SK-N-SH (cell line): ENCODE data around the gene BAD. TPM values are rescaled to one million over a fixed set of nuclear protein-coding genes. Genes with fewer than 3 reads are reported as not detected.

Experiments
- CTCF ChIA-PET: fragments of 300-600, 350-600 bp; formaldehyde crosslinking; extraction: SDS; loops from one replicate; lab custom pipeline; 2021; lab: Yijun Ruan, JAX
- POLR2A ChIA-PET: fragments of 350-600 bp; sonication (Branson Sonifier 250); formaldehyde crosslinking; extraction: SDS; loops from one replicate; lab custom pipeline; 2020; ENCODE audit warnings: antibody characterized with exemption, inconsistent platforms; lab: Yijun Ruan, JAX
- DNase-seq: peaks from one replicate; pipeline ENCODE4 v3.0.0; 2012
- H2AFZ ChIP-seq: fragments of 200-600 bp; sonication (generic); 2 replicates; pipeline ENCODE4 v1.8.1; 2016; ENCODE audit warnings: antibody characterized with exemption, mild to moderate bottlenecking, low read depth
- H3F3A ChIP-seq: fragments of 200-600 bp; sonication (generic); replicated peaks from 2 replicates; pipeline ENCODE3; 2016; ENCODE audit warnings: antibody characterized with exemption, mild to moderate bottlenecking; ENCODE audit not compliant: insufficient read depth
- H3K27ac ChIP-seq, 2 experiments: fragments of 200-500 bp in 1 of 2; fragments of 200-600 bp in 1 of 2; sonication (Bioruptor generic) in 1 of 2; sonication (generic), shearing (Covaris generic) in 1 of 2; 2 replicates each; pipeline versions ENCODE4 v1.5.1 to v1.6.1; 2014 to 2016; ENCODE audit warnings: low read depth in 2 of 2, inconsistent platforms in 1 of 2, low read length in 1 of 2, mild to moderate bottlenecking in 1 of 2, mixed read lengths in 1 of 2
- H3K27me3 ChIP-seq: fragments of 200-600 bp; sonication (generic), shearing (Covaris generic); 2 replicates; pipeline ENCODE4 v1.6.1; 2016; ENCODE audit warnings: mixed run types; ENCODE audit not compliant: insufficient read depth
- H3K36me3 ChIP-seq, 2 experiments: fragments of 200-500 bp in 1 of 2; fragments of 200-600 bp in 1 of 2; sonication (Bioruptor generic) in 1 of 2; sonication (generic) in 1 of 2; replicated peaks in 1 of 2; 2 replicates each; pipeline versions ENCODE3 to v1.5.1; 2014 to 2016; ENCODE audit warnings: low read length in 1 of 2, mild to moderate bottlenecking in 1 of 2; ENCODE audit not compliant: insufficient read depth in 2 of 2, control insufficient read depth in 1 of 2
- H3K4me1 ChIP-seq, 2 experiments: fragments of 200-500 bp in 1 of 2; fragments of 200-600 bp in 1 of 2; sonication (Bioruptor generic) in 1 of 2; sonication (generic), shearing (Covaris generic) in 1 of 2; 2 replicates each; pipeline versions ENCODE4 v1.5.1 to v1.6.1; 2014 to 2016; ENCODE audit warnings: low read depth in 1 of 2, low read length in 1 of 2, mixed run types in 1 of 2; ENCODE audit not compliant: insufficient read depth in 2 of 2, control insufficient read depth in 1 of 2
- H3K4me2 ChIP-seq: fragments of 200-600 bp; sonication (generic), shearing (Covaris generic); 2 replicates; pipeline ENCODE4 v1.6.1; 2017; ENCODE audit warnings: mixed run types
- H3K4me3 ChIP-seq, 2 experiments: fragments of 200-500 bp in 1 of 2; fragments of 200-600 bp in 1 of 2; sonication (Bioruptor generic) in 1 of 2; sonication (generic), shearing (Covaris generic) in 1 of 2; 2 replicates each; pipeline versions ENCODE4 v1.5.1 to v1.8.1; 2014 to 2016; ENCODE audit warnings: low read depth in 2 of 2, inconsistent platforms in 1 of 2, low read length in 1 of 2, mild to moderate bottlenecking in 1 of 2, mixed read lengths in 1 of 2, moderate library complexity in 1 of 2
- H3K79me2 ChIP-seq: fragments of 200-600 bp; sonication (generic); 2 replicates; pipeline ENCODE4 v1.8.1; 2017; ENCODE audit warnings: mild to moderate bottlenecking; ENCODE audit not compliant: insufficient read depth
- H3K9ac ChIP-seq: fragments of 200-600 bp; sonication (generic); 2 replicates; pipeline ENCODE4 v1.6.1; 2017; ENCODE audit warnings: mixed run types
- H3K9me2 ChIP-seq: fragments of 200-600 bp; sonication (generic); 2 replicates; pipeline ENCODE4 v1.6.1; 2017; ENCODE audit warnings: mixed run types
- H3K9me3 ChIP-seq: fragments of 200-600 bp; sonication (generic); 2 replicates; pipeline ENCODE4 v1.6.1; 2017; ENCODE audit warnings: mixed run types, mild to moderate bottlenecking, moderate library complexity
- H4K20me1 ChIP-seq: fragments of 200-600 bp; sonication (generic); 2 replicates; pipeline ENCODE4 v1.6.1; 2017; ENCODE audit warnings: mild to moderate bottlenecking, mixed run types; ENCODE audit not compliant: insufficient read depth
- CHD2 ChIP-seq: fragments of 150-350 bp; IDR thresholded peaks from 2 replicates; pipeline ENCODE4 v1.6.1; 2018; ENCODE audit warnings: low read length; ENCODE audit not compliant: partially characterized antibody
- ELF1 ChIP-seq: IDR thresholded peaks from 2 replicates; pipeline ENCODE4 v1.4.0; 2012
- EZH2phosphoT487 ChIP-seq: fragments of 200-600 bp; sonication (generic); IDR thresholded peaks from 2 replicates; pipeline ENCODE4 v1.6.1; 2017; ENCODE audit warnings: low read depth, mixed run types, mild to moderate bottlenecking, antibody characterized with exemption, moderate library complexity, borderline replicate concordance
- FOSL2 ChIP-seq: IDR thresholded peaks from 2 replicates; pipeline ENCODE4 v1.4.0; 2012; ENCODE audit warnings: low read depth, mild to moderate bottlenecking, moderate library complexity, borderline replicate concordance
- GABPA ChIP-seq: IDR thresholded peaks from 2 replicates; pipeline ENCODE4 v1.4.0; 2012; ENCODE audit warnings: low read depth, mild to moderate bottlenecking
- GATA2 ChIP-seq: sonication (generic); formaldehyde crosslinking; IDR thresholded peaks from 2 replicates; pipeline ENCODE4 v1.5.0; 2020; ENCODE audit warnings: mild to moderate bottlenecking, missing genetic modification reagents
- NRF1 ChIP-seq: IDR thresholded peaks from 2 replicates; pipeline ENCODE4 v1.6.1; 2012; ENCODE audit warnings: low read depth, mild to moderate bottlenecking, low read length
- PBX3 ChIP-seq: IDR thresholded peaks from 2 replicates; pipeline ENCODE4; 2012
- POLR2AphosphoS5 ChIP-seq: IDR thresholded peaks from 2 replicates; pipeline ENCODE4 v1.6.1; 2012; ENCODE audit warnings: low read depth, low read length
- RAD21 ChIP-seq: IDR thresholded peaks from 2 replicates; pipeline ENCODE4 v1.6.1; 2012; ENCODE audit warnings: mild to moderate bottlenecking, low read length
- REST ChIP-seq: IDR thresholded peaks from 2 replicates; pipeline ENCODE4 v1.6.1; 2012; ENCODE audit warnings: mild to moderate bottlenecking, low read depth, low read length, moderate library complexity
- RFX5 ChIP-seq: IDR thresholded peaks from 2 replicates; pipeline ENCODE4 v1.6.1; 2012; ENCODE audit warnings: mild to moderate bottlenecking, improper control_type of control experiment, low read length
- SMC3 ChIP-seq: IDR thresholded peaks from 2 replicates; pipeline ENCODE4 v1.6.1; 2012; ENCODE audit warnings: low read depth, low read length, improper control_type of control experiment
- TAF1 ChIP-seq: IDR thresholded peaks from 2 replicates; pipeline ENCODE4 v1.6.1; 2012; ENCODE audit warnings: low read depth, mild to moderate bottlenecking, low read length, moderate library complexity, borderline replicate concordance
- YY1 ChIP-seq: IDR thresholded peaks from 2 replicates; pipeline ENCODE4 v1.4.0; 2012; ENCODE audit warnings: low read depth, mild to moderate bottlenecking
- WGBS: methylation state at CpG from one replicate; pipeline ENCODE4 v1.1.6; 2017; ENCODE audit warnings: low lambda C conversion rate; 5-methylcytosine and 5-hydroxymethylcytosine counted together
- polyA plus RNA-seq, 3 experiments: library from polyadenylated mRNA; depleted of rRNA; stranded (reverse); fragments of >200 nt; gene quantifications; 2 replicates each; pipeline ENCODE4 v1.2.3, GENCODE V29; 2012
- TF ChIP-seq, protein P1 (sequence below): IDR thresholded peaks from 2 replicates; pipeline ENCODE4 v1.4.0; 2012; ENCODE audit warnings: low read depth, borderline replicate concordance
- TF ChIP-seq, protein P2 (sequence below): IDR thresholded peaks from 2 replicates; pipeline ENCODE4 v1.4.0; 2012; ENCODE audit warnings: low read depth, borderline replicate concordance
- TF ChIP-seq, protein P3 (sequence below): fragments of 200-600 bp; sonication (generic); IDR thresholded peaks from 2 replicates; pipeline ENCODE4 v1.6.1; 2017; ENCODE audit warnings: antibody characterized with exemption, mild to moderate bottlenecking, moderate library complexity

BAD gene
- polyA plus RNA-seq, 1 of the 3 experiments (the other 2 are of a cell fraction) = 80.9 TPM

DNA sequence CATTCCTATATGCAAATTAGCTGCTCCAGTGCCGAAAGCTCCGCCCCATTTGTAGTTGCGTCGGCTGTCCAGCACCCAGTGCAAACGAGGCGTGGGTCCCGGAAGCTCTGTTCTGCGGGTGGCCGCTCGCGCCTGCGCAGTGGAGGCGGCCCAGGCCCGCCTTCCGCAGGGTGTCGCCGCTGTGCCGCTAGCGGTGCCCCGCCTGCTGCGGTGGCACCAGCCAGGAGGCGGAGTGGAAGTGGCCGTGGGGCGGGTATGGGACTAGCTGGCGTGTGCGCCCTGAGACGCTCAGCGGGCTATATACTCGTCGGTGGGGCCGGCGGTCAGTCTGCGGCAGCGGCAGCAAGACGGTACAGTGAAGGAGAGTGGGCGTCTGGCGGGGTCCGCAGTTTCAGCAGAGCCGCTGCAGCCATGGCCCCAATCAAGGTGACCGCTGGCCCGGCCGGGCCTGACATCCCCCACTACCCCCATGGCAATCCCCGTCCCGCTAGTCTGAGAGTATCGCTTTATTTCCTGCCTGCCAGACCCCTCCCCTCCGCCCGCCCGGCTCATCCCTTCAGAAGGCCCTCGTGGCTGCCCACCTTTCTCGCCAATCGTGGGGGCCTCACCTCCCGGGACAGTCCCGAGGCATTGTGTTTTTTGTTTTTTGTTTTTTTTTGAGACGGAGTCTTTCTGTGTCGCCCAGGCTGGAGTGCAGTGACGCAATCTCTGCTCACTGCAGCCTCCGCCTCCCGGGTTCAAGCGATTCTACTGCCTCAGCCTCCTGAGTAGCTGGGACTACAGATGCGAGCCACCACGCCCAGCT, 33.7 kb upstream of the BAD start, which contains the start of gene PRDX5 (continued):
- TF ChIP-seq, protein P1, sequence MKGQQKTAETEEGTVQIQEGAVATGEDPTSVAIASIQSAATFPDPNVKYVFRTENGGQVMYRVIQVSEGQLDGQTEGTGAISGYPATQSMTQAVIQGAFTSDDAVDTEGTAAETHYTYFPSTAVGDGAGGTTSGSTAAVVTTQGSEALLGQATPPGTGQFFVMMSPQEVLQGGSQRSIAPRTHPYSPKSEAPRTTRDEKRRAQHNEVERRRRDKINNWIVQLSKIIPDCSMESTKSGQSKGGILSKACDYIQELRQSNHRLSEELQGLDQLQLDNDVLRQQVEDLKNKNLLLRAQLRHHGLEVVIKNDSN = no peak
- TF ChIP-seq RFX5 = 0 out of 2 replicates have a peak, but pooled peaks have one; percentile 17
- peak; percentile 31; the same call in 1 of the 2 replicates for TF ChIP-seq SMC3
- peak; percentile 58; the same call in 1 of the 2 replicates for TF ChIP-seq POLR2AphosphoS5
- TF ChIP-seq TAF1 = no peak; the same call in 1 of the 2 replicates
- TF ChIP-seq GABPA = no peak
- TF ChIP-seq FOSL2 = no peak
- peak; percentile 52; the same call in 1 of the 2 replicates for TF ChIP-seq YY1
- no peak for TF ChIP-seq CHD2
- TF ChIP-seq ELF1 = peak; percentile 76
- TF ChIP-seq, protein P2, sequence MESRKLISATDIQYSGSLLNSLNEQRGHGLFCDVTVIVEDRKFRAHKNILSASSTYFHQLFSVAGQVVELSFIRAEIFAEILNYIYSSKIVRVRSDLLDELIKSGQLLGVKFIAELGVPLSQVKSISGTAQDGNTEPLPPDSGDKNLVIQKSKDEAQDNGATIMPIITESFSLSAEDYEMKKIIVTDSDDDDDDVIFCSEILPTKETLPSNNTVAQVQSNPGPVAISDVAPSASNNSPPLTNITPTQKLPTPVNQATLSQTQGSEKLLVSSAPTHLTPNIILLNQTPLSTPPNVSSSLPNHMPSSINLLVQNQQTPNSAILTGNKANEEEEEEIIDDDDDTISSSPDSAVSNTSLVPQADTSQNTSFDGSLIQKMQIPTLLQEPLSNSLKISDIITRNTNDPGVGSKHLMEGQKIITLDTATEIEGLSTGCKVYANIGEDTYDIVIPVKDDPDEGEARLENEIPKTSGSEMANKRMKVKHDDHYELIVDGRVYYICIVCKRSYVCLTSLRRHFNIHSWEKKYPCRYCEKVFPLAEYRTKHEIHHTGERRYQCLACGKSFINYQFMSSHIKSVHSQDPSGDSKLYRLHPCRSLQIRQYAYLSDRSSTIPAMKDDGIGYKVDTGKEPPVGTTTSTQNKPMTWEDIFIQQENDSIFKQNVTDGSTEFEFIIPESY = no peak

DNA sequence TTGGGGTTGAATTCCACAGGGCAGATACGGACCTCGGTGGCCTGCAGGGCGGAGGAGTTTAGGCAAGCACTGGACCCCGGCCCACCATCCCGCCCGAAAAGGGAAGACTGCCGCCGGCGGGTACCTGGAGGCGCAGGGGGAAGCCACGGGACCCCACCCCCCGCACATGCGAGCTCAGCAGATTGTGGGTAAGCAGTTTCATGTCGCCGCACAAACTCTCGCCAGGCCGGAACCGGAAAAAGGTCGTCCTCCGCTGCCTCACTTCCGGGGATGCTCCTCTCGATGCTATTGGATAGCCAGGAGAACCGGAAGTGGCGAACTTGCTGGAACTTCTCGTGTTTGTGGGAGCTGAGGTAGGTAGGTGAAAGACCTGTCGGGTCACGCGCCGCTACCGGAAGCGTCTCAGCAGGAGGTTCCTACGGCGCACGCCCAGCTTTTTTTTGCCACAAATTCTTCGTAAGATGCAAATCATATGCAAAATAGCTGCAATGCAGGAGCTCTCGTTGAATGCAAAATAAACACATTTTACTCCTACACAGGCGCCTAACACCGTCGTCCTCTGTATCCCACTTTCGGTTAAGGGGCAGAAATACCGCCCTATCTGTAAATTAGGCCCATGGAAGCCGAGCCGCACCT, 33.0 kb upstream of the BAD start, which contains the start of gene TRMT112:
Gene TRMT112, minus strand, starts transcription at position 235 of the 636 bp plus-strand sequence. Its CDS starts 33 bp downstream, at position 202.
- Histone ChIP-seq H3K9me2 (no peaks in the 10 kb centered on the region), H3K4me3 (peak within 1 kb of the TSS; percentile 70 to 98), H3K4me2 (peak within 1 kb of the TSS; percentile 88), H3K27ac (peak within 1 kb of the TSS; percentile 97 to 100), H3K9me3 (no peaks in the 10 kb centered on the region), H3K4me1 (peaks cover 0 to 15% of the 10 kb centered on the region in 2 experiments; a peak in 2 of 4 replicates), H2AFZ (peak within 1 kb of the TSS; percentile 91), H3K36me3 (peaks cover 0 to 30% of the 10 kb centered on the region in 2 experiments), H3K9ac (peak within 1 kb of the TSS; percentile 91), H3F3A (peaks cover 6% of the 10 kb centered on the region), H4K20me1 (no peaks in the 10 kb centered on the region), H3K79me2 (peaks cover 39% of the 10 kb centered on the region), H3K27me3 (no peaks in the 10 kb centered on the region)
- DNase-seq = peak; percentile 91
- 2% methylated on average over 34 of the region's 43 CpGs for WGBS
- ChIA-PET POLR2A (interaction anchor here (0.6 to 2.3 kb wide), 17 partner anchors 10 to 330 kb away, joined by 3 to 18 read pairs (median 5); partner anchors contain the start of genes ESRRA, KCNK4, NUDT22 and TRPT1), CTCF (interaction anchor here (0.7 to 3.0 kb wide), 17 partner anchors 12 to 371 kb away, joined by 3 to 27 read pairs (median 5); partner anchors contain the start of gene ESRRA)
- TF ChIP-seq YY1 = no peak
- TF ChIP-seq, protein P3, sequence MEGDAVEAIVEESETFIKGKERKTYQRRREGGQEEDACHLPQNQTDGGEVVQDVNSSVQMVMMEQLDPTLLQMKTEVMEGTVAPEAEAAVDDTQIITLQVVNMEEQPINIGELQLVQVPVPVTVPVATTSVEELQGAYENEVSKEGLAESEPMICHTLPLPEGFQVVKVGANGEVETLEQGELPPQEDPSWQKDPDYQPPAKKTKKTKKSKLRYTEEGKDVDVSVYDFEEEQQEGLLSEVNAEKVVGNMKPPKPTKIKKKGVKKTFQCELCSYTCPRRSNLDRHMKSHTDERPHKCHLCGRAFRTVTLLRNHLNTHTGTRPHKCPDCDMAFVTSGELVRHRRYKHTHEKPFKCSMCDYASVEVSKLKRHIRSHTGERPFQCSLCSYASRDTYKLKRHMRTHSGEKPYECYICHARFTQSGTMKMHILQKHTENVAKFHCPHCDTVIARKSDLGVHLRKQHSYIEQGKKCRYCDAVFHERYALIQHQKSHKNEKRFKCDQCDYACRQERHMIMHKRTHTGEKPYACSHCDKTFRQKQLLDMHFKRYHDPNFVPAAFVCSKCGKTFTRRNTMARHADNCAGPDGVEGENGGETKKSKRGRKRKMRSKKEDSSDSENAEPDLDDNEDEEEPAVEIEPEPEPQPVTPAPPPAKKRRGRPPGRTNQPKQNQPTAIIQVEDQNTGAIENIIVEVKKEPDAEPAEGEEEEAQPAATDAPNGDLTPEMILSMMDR = no peak
- TF ChIP-seq GATA2 (CRISPR knock-in tag) = no peak
- peak; percentile 92 for TF ChIP-seq ELF1
- TF ChIP-seq REST = peak; percentile 26; the same call in 1 of the 2 replicates
- TF ChIP-seq EZH2phosphoT487 = no peak
- TF ChIP-seq PBX3 = no peak
- no peak for TF ChIP-seq NRF1
- no peak for TF ChIP-seq FOSL2
- TF ChIP-seq RAD21 = no peak
- no peak for TF ChIP-seq RFX5
